ENCODE results near the gene BRSK2. TPM values are rescaled to one million over a fixed set of nuclear protein-coding genes. Genes with fewer than 3 reads are reported as not detected.

The BRSK2 gene
- polyA plus RNA-seq, 1 of the 3 experiments (the other 2 are of a cell fraction): 0.64 TPM

GRCh38 chr11:1390569-1391164 is 933 bp downstream of the BRSK2 start:
- WGBS (ENCODE audit: low lambda C conversion rate): 5% methylated on average over 8 of the region's 73 CpGs
- H3K36me3 ChIP-seq (replicated peaks in 1 of 2; ENCODE audit: control insufficient read depth in 1 of 2, insufficient read depth in 2 of 2, low read length in 1 of 2): no peaks in the 10 kb centered on the region
- peak overlapping the region in 1 of 2 experiments; percentile 49; a peak in 2 of 4 replicates for H3K4me3 ChIP-seq (ENCODE audit: low read depth in 2 of 2, low read length in 1 of 2)
- no peak overlapping the region for H2AFZ ChIP-seq (ENCODE audit: low read depth)
- H3K27me3 ChIP-seq (ENCODE audit: insufficient read depth): peaks cover 21% of the 10 kb centered on the region
- no peak overlapping the region for H3K9ac ChIP-seq
- H3K4me1 ChIP-seq (ENCODE audit: control insufficient read depth in 1 of 2, insufficient read depth in 2 of 2, low read depth in 1 of 2, low read length in 1 of 2): peaks cover 0 to 47% of the 10 kb centered on the region in 2 experiments; a peak in 1 of 4 replicates
- no peaks in the 10 kb centered on the region for H3K79me2 ChIP-seq (ENCODE audit: insufficient read depth)
- TF ChIP-seq IRF3 (IDR thresholded peaks at IDR 0.05; ENCODE audit: low read depth, low read length) (no peak), REST (IDR thresholded peaks at IDR 0.05; ENCODE audit: low read depth, low read length) (peak; percentile 78; the same call in 1 of the 2 replicates)
- ChIA-PET CTCF (interaction anchor here (0.7 to 1.0 kb wide), 2 partner anchors 11 to 125 kb away, joined by 3 read pairs; no protein-coding TSS in a partner anchor), POLR2A (interaction anchor here (0.6 kb wide), 1 partner anchor 47 kb away, joined by 3 read pairs; no protein-coding TSS in a partner anchor)
- no peaks in the 10 kb centered on the region for H3K9me2 ChIP-seq
- no peaks in the 10 kb centered on the region for H3F3A ChIP-seq (replicated peaks; ENCODE audit: insufficient read depth)
- no peak overlapping the region for H3K4me2 ChIP-seq
- no peaks in the 10 kb centered on the region for H3K9me3 ChIP-seq
- peak overlapping the region in 1 of 2 experiments; percentile 80; a peak in 2 of 4 replicates for H3K27ac ChIP-seq (ENCODE audit: low read depth in 2 of 2, low read length in 1 of 2)
- H4K20me1 ChIP-seq (ENCODE audit: insufficient read depth): no peaks in the 10 kb centered on the region
- DNase-seq: peak; percentile 70

- H3K27ac ChIP-seq (ENCODE audit: low read depth in 2 of 2, low read length in 1 of 2): peak overlapping the region in 1 of 2 experiments; percentile 80; a peak in 2 of 4 replicates
- H3K4me3 ChIP-seq (ENCODE audit: low read depth in 2 of 2, low read length in 1 of 2): peak overlapping the region in 1 of 2 experiments; percentile 49; a peak in 2 of 4 replicates
- no peaks in the 10 kb centered on the region for H4K20me1 ChIP-seq (ENCODE audit: insufficient read depth)
- no peaks in the 10 kb centered on the region for H3F3A ChIP-seq (replicated peaks; ENCODE audit: insufficient read depth)
- H3K79me2 ChIP-seq (ENCODE audit: insufficient read depth): no peaks in the 10 kb centered on the region
- ChIA-PET CTCF (interaction anchor here (0.6 to 2.4 kb wide), 7 partner anchors 10 to 155 kb away, joined by 3 to 6 read pairs (median 3); no protein-coding TSS in a partner anchor), POLR2A (interaction anchor here (0.6 kb wide), 1 partner anchor 10 kb away, joined by 3 read pairs; no protein-coding TSS in a partner anchor)
- no peaks in the 10 kb centered on the region for H3K9me2 ChIP-seq
- H2AFZ ChIP-seq (ENCODE audit: low read depth): no peak overlapping the region
- no peaks in the 10 kb centered on the region for H3K9me3 ChIP-seq
- no peak overlapping the region for H3K4me2 ChIP-seq
- peaks cover 0 to 54% of the 10 kb centered on the region in 2 experiments; a peak in 1 of 4 replicates for H3K4me1 ChIP-seq (ENCODE audit: control insufficient read depth in 1 of 2, insufficient read depth in 2 of 2, low read depth in 1 of 2, low read length in 1 of 2)
- peak; percentile 67 for DNase-seq
- TF ChIP-seq EZH2phosphoT487 (IDR thresholded peaks at IDR 0.05; ENCODE audit: borderline replicate concordance, low read depth): no peak
- no peak for TF ChIP-seq TCF12 (IDR thresholded peaks at IDR 0.05)
- 14% methylated on average over 27 of the region's 35 CpGs for WGBS (ENCODE audit: low lambda C conversion rate)
- no peak overlapping the region for H3K9ac ChIP-seq
- peaks cover 21% of the 10 kb centered on the region for H3K27me3 ChIP-seq (ENCODE audit: insufficient read depth)
- H3K36me3 ChIP-seq (replicated peaks in 1 of 2; ENCODE audit: control insufficient read depth in 1 of 2, insufficient read depth in 2 of 2, low read length in 1 of 2): no peaks in the 10 kb centered on the region
Observed at GRCh38 chr11:1391165-1392075, 1.7 kb downstream of the BRSK2 start.
